Measurements from ENCODE around the gene DLL3. TPM values are rescaled to one million over a fixed set of nuclear protein-coding genes. Genes with fewer than 3 reads are reported as not detected.

Gene DLL3
- total RNA-seq, 1 donor from 2014 or later = not detected

- DNase-seq (ENCODE audit: low spot score) = no peak
- intact Hi-C loops (cut with DNase I) = loop anchor here (2.0 to 10.0 kb wide), 2 partner anchors 60 to 294 kb away; partner anchors contain the start of genes DYRK1B and TIMM50
Observed at GRCh38 chr19:39540333-39540673, 41.6 kb downstream of the DLL3 start.

GRCh38 chr19:39542206-39542605 is 43.5 kb downstream of the DLL3 start:
- no peak for DNase-seq (ENCODE audit: low spot score)
- intact Hi-C loops (cut with DNase I) = loop anchor here (10.0 kb wide), 1 partner anchor 293 kb away; the partner anchor contains the start of gene DYRK1B

- intact Hi-C loops (cut with DNase I) = loop anchor here (10.0 kb wide), 1 partner anchor 291 kb away; the partner anchor contains the start of gene DYRK1B
Observed at GRCh38 chr19:39543477-39543857, 44.7 kb downstream of the DLL3 start.

GRCh38 chr19:39544226-39544903 is 45.6 kb downstream of the DLL3 start:
- no peak for DNase-seq (ENCODE audit: low spot score)
- intact Hi-C loops (cut with DNase I) = loop anchor here (10.0 kb wide), 1 partner anchor 290 kb away; the partner anchor contains the start of gene DYRK1B

More at GRCh38 chr19:39543477-39543857, 44.7 kb downstream of the DLL3 start:
- no peak for DNase-seq (ENCODE audit: low spot score)

- no peak for DNase-seq (ENCODE audit: low spot score)
- intact Hi-C loops (cut with DNase I) = loop anchor here (10.0 kb wide), 1 partner anchor 290 kb away; the partner anchor contains the start of gene DYRK1B
Observed at GRCh38 chr19:39544911-39545310, 46.2 kb downstream of the DLL3 start.

GRCh38 chr19:39546599-39546998 is 47.9 kb downstream of the DLL3 start:
- intact Hi-C loops (cut with DNase I) = loop anchor here (10.0 kb wide), 1 partner anchor 288 kb away; the partner anchor contains the start of gene DYRK1B
- no peak for DNase-seq (ENCODE audit: low spot score)

- DNase-seq (ENCODE audit: low spot score) = no peak
- intact Hi-C loops (cut with DNase I) = loop anchor here (5.0 kb wide), 1 partner anchor 122 kb away; no protein-coding TSS in a partner anchor
Observed at GRCh38 chr19:39550197-39550596, 51.5 kb downstream of the DLL3 start.

- no peak for DNase-seq (ENCODE audit: low spot score)
- intact Hi-C loops (cut with DNase I) = loop anchor here (5.0 kb wide), 1 partner anchor 119 kb away; no protein-coding TSS in a partner anchor
Observed at GRCh38 chr19:39553082-39553652, 54.4 kb downstream of the DLL3 start.

- intact Hi-C loops (cut with DNase I) = loop anchor here (5.0 kb wide), 1 partner anchor 117 kb away; no protein-coding TSS in a partner anchor
- DNase-seq (ENCODE audit: low spot score) = no peak
Observed at GRCh38 chr19:39554701-39555311, 56.1 kb downstream of the DLL3 start.

GRCh38 chr19:39555883-39556282 is 57.1 kb downstream of the DLL3 start:
- intact Hi-C loops (cut with DNase I) = no loop called here
- no peak for DNase-seq (ENCODE audit: low spot score)

Other genes starting within 250 kb of the DLL3 start
- gene IFNL2, start 230.6 kb upstream of the DLL3 start, total RNA-seq = not detected
- gene IFNL1, start 202.5 kb upstream of the DLL3 start, total RNA-seq = not detected
- 0.27 TPM for gene LRFN1, start 178.1 kb upstream of the DLL3 start, total RNA-seq
- 17.5 TPM for gene GMFG, start 162.9 kb upstream of the DLL3 start, total RNA-seq
- 65.8 TPM for gene SAMD4B, start 156.5 kb upstream of the DLL3 start, total RNA-seq
- 38.0 TPM for gene PAF1, start 107.8 kb upstream of the DLL3 start, total RNA-seq
- gene MED29, start 107.6 kb upstream of the DLL3 start, total RNA-seq = 26.3 TPM
- 53.0 TPM for gene ZFP36, start 92.1 kb upstream of the DLL3 start, total RNA-seq
- gene PLEKHG2, start 86.3 kb upstream of the DLL3 start, total RNA-seq = 25.1 TPM
- 1,084 TPM for gene RPS16, start 63.0 kb upstream of the DLL3 start, total RNA-seq
- gene SUPT5H, start 53.4 kb upstream of the DLL3 start, total RNA-seq = 79.9 TPM
- 62.0 TPM for gene TIMM50, start 18.1 kb upstream of the DLL3 start, total RNA-seq
- not detected for gene SELENOV, start 16.2 kb downstream of the DLL3 start, total RNA-seq
- 2.8 TPM for gene EID2B, start 33.9 kb downstream of the DLL3 start, total RNA-seq
- 11.4 TPM for gene EID2, start 41.2 kb downstream of the DLL3 start, total RNA-seq
- not detected for gene LGALS13, start 103.6 kb downstream of the DLL3 start, total RNA-seq
- gene LGALS16, start 157.0 kb downstream of the DLL3 start, total RNA-seq = not detected
- not detected for gene LGALS14, start 205.5 kb downstream of the DLL3 start, total RNA-seq
- gene CLC, start 239.1 kb downstream of the DLL3 start, total RNA-seq = 0.94 TPM

Data from cardiac septum (tissue), 1 donor.